Bronchial epithelial cell (primary cell): Measurements from ENCODE around the gene PSMF1. TPM values are rescaled to one million over a fixed set of nuclear protein-coding genes. Genes with fewer than 3 reads are reported as not detected.

ENCODE experiments used
- DNase-seq: peaks from one replicate; pipeline ENCODE4 v3.0.0-alpha.2; 2010; ENCODE audit warnings: low read depth
- FAIRE-seq: peaks from 2 replicates; lab custom pipeline; 2011; peaks lifted over from hg19 to GRCh38; lab: Jason Lieb, UNC
- H3K27me3 ChIP-seq: 2 replicates; pipeline ENCODE4 v1.5.1; 2011; ENCODE audit warnings: low read length; ENCODE audit not compliant: control insufficient read depth, insufficient read depth
- H3K36me3 ChIP-seq: 2 replicates; pipeline ENCODE4 v1.5.1; 2011; ENCODE audit warnings: low read length; ENCODE audit not compliant: control insufficient read depth, insufficient read depth
- H3K4me3 ChIP-seq: 2 replicates; pipeline ENCODE4 v1.5.1; 2011; ENCODE audit warnings: mild to moderate bottlenecking, low read depth, low read length, control low read depth
- total RNA-seq: library from RNA; depleted of rRNA; stranded (reverse); fragments of >200 nt; gene quantifications from 2 replicates; pipeline ENCODE4 v1.2.1, GENCODE V29; 2014
- TF ChIP-seq, protein P1 (sequence below): IDR thresholded peaks from 2 replicates; pipeline ENCODE4 v1.5.1; 2011; ENCODE audit warnings: mild to moderate bottlenecking, moderate library complexity, low read length, control low read depth, inconsistent platforms; ENCODE audit not compliant: insufficient read depth, severe bottlenecking

PSMF1 gene
- total RNA-seq, 1 donor from 2014 or later = 20.3 TPM

DNA sequence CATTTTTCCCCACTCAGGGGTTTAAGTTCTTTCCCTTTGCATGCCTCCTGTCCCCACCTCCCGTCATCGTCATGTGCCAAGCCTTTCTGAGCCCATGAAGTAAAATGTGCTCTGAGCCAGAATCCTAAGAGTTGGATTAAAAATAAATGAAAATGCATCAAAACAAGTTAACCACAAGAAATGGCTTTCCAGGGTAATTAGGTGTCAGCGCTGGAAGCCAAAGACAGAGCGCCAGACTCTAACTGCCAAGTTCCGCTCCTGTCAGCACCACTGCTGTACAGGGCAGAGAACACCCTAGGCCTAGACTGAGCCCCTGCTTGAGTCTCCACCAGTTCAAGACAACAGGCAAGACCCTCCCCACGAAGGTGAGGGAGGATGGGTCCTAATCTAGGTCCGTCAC, 79.4 kb downstream of the PSMF1 start:
- no peak overlapping the region for H3K4me3 ChIP-seq
- H3K36me3 ChIP-seq = no peaks in the 10 kb centered on the region
- FAIRE-seq (peak; percentile 32), DNase-seq (no peak)
- peaks cover 2% of the 10 kb centered on the region for H3K27me3 ChIP-seq
- TF ChIP-seq, protein P1, sequence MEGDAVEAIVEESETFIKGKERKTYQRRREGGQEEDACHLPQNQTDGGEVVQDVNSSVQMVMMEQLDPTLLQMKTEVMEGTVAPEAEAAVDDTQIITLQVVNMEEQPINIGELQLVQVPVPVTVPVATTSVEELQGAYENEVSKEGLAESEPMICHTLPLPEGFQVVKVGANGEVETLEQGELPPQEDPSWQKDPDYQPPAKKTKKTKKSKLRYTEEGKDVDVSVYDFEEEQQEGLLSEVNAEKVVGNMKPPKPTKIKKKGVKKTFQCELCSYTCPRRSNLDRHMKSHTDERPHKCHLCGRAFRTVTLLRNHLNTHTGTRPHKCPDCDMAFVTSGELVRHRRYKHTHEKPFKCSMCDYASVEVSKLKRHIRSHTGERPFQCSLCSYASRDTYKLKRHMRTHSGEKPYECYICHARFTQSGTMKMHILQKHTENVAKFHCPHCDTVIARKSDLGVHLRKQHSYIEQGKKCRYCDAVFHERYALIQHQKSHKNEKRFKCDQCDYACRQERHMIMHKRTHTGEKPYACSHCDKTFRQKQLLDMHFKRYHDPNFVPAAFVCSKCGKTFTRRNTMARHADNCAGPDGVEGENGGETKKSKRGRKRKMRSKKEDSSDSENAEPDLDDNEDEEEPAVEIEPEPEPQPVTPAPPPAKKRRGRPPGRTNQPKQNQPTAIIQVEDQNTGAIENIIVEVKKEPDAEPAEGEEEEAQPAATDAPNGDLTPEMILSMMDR = no peak

GRCh38 chr20:1198751-1199150, 80.3 kb downstream of the PSMF1 start:
- DNase-seq (no peak), FAIRE-seq (no peak)
- Histone ChIP-seq H3K36me3 (no peaks in the 10 kb centered on the region), H3K4me3 (no peak overlapping the region), H3K27me3 (peaks cover 2% of the 10 kb centered on the region)
- TF ChIP-seq, protein P1 = no peak

DNA sequence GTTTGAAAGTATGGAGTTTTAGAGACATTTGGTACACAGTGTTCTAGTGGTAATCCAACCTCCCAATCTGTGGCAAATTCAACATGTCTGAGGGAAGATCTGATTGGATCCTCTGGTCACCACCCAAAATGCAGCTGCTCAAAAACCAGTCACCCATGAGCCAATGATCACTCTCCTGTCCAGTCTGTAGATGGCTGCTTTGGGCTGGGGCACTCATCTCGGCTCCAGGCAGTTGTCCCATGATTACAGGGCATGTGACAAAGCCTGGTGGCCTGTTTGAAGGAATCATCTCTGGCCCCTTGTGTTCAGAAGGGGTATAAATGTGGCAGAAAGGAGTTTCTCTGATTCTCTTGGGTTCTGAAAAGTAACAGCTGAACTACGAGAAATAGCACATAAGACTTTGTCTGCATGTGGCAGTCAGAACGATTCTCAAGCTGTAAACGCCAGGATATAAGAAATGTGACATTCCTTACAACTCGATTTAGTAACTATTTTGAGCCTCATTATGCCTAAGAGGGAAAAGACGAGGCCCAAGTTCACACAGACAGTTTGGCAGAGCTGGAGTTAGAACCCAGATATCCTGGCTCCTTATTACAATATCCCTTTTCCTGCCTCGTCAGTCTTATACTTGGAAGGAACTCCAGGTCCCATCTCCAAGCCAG, 80.9 kb downstream of the PSMF1 start:
- Histone ChIP-seq H3K27me3 (peaks cover 2% of the 10 kb centered on the region), H3K36me3 (no peaks in the 10 kb centered on the region), H3K4me3 (no peak overlapping the region)
- TF ChIP-seq, protein P1 = no peak
- FAIRE-seq (no peak), DNase-seq (no peak)

GRCh38 chr20:1199964-1200363, 81.6 kb downstream of the PSMF1 start:
- no peak overlapping the region for H3K4me3 ChIP-seq
- FAIRE-seq = no peak
- H3K27me3 ChIP-seq = peaks cover 2% of the 10 kb centered on the region
- TF ChIP-seq, protein P1 = no peak
- H3K36me3 ChIP-seq = no peaks in the 10 kb centered on the region
- no peak for DNase-seq

DNA sequence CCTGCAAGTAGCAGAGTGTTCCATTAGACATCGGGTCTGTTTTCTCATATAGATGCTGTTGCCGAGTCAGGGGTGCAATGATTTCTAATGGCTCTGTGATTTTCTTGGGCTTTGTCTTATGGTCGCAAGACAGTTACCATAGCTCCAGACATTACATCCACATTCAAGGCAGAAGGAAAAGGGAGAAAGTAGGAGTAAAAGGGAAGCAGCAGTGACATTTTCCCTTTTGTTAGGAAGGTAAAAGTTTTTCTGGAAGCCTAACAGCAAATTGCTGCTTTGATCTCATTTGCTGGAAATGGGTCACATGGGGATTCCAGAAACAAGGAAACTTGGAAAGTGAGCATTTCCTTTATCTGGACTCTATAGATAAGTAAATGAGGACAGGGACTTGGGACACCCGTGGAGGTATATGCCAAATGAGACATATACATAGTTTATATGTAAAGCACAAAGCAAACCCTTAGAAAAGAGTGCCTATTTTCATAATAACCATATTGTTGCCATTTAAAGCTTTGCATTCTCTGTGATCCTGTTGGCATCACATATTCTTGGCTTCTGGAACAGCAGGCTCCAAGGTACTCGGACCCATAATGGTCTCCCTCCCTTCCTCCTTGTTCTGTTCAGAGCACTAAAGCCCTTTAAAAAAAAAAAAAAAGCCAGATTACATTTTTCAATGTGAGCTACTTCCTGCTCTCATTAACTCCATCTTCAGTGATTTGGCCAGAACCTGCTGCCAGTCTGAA, 84.5 kb downstream of the PSMF1 start, which contains the start of gene C20orf202:
C20orf202 (plus strand) TSS at position 693 of the 743 bp plus-strand sequence. CDS start 132 bp downstream, outside the sequence.
- TF ChIP-seq, protein P1 = no peak
- FAIRE-seq (no peak), DNase-seq (no peak)
- Histone ChIP-seq H3K27me3 (peaks cover 2% of the 10 kb centered on the region), H3K4me3 (no peak within 1 kb of the TSS), H3K36me3 (no peaks in the 10 kb centered on the region)
